Stimulated activated naive CD8-positive, alpha-beta T cell treated with anti-CD3 and anti-CD28 coated beads, Interleukin-15, Interleukin-2, amounts not matched to agents 100 U/mL and 50 U/mL, for 24 hours (primary cell): ENCODE measurements around the gene GATB.

Experiments
- ATAC-seq: fragments of 150-1000 bp; cut with Tn5 transposase; one replicate; pipeline ENCODE4 v1.10.0; 2021
- DNase-seq: peaks from one replicate; pipeline ENCODE4 v3.0.0; 2021

GATB gene

DNA sequence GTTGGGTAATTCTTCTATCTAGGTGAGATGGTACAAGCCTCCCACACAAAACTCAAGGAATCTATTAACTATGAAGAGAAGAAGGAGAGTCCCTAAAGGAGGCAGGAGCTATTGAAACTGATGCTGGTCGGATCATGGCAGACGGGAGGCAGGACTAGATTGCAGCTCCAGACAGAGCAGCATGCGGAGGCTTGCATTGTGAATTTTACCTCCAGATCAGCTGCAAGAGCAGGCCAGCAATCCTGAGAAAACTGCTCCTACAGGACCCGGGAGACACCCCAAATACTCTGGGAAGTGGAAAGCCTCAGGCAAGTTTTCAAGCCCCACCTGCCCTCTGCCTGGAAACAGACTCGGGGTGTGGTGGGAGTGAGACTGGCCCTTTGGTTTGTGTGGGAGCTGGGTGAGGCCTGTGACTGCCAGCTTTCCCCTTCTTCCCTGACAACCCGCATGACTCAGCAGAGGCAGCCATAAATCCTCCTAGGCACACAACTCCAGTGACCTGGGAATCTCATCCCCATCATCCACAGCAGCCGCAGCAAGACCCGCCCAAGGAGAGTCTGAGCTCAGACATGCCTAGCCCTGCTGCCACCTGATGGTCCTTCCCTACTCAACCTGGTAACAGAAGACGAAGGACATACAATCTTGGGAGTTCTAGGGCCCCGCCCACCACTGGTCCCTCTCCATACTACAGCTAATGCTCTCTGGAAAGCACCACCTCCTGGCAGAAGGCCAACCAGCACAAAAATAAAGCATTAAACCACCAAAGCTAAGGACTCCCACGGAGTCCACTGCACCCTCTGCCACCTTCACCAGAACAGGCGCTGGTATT is 30.9 kb downstream of the GATB start:
- DNase-seq (no peak), ATAC-seq (no peak)

DNA sequence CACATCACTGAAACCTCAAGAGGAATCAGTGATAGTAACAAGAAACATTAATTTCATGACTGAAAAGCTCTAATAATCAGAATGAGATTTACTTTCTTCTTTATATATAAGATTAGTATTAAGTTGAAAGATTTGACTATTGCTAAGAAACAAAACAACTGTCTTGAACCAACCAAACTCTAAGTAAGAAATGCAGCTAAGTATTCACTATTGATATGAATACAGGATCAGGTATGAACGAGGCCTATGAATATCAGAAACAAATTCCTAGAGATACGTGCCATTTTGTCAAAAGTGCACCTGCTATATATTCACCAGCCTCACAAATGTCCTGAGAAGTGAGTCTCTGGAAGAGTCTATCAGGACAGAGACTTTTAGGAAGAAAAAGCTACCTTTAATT is 32.1 kb downstream of the GATB start:
- DNase-seq (no peak), ATAC-seq (no peak)

DNA sequence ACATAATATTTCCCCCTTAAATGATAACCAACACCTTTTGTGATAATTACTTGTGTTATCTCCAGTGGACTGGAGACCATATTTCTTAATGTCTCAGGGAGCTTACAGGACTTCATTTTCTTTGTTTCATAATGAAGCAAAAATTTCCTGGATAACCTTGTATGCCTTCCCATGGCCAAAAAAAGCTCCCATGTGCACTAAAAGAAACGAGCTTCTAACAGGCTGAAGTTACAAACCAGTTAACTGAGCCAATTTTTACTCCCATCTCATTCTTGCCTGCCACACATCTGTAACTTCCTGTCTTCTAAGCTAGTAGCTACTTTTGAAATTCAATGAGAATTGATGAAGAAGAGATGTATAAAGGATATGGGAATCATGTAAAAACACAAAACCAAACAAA is 32.8 kb downstream of the GATB start:
- no peak for DNase-seq
- ATAC-seq = no peak

DNA sequence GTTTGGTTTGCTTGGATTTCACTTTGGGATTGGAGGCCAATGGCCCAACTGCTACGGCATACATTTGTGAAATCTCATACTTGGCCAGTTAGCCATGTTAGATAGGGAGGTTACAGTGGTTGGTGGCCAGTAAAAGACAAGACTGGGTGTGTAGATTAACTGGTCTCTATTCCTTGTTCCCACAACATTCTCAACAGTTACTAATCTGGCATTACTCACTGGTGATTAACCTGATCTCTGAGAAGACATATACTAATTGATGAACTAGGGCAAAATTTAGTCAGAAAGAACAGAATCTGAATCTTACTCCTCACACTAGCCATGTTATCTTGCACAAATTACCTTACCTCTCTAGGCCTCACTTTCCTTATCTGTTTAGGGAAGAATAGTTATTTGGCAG is 33.4 kb downstream of the GATB start:
- no peak for ATAC-seq
- no peak for DNase-seq

DNA sequence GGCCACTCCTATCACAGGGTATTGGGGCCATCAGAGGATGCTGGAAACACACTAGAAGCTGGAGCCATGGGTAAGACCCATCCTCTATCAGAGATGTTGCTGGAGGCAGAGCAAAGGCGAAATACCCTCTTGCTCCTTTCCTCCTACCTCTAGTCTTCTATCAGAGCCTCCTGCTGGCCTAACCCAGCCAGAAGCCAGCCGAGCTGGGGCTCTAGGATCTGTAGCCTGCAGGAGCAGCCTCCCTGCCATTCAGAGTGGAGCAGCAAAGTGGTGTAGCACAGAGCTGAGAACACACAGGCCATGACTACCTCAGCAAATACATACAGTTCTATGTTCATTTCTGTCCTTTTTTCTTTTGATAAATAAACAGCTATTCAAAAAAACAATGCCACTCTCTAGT is 35.7 kb downstream of the GATB start:
- DNase-seq (no peak), ATAC-seq (no peak)

DNA sequence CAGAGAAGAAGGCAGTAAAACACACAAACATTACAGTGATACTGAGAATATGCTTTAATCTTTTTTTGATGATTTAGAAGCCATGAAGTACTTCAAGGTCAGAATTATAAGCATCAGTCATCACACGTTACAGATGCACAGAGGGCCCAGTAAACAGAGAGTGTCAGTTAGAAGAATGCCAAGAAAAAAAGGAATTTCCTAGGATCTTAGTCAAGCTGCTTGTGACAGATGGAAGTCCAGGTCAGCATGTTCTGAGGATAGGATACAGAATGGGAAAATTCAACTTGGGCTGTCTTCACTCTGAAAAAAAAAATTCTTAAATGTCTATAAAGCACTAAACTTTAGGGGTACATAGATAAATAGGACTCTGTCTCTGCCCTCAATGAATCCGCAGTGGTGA is 38.9 kb downstream of the GATB start:
- DNase-seq = no peak
- no peak for ATAC-seq

DNA sequence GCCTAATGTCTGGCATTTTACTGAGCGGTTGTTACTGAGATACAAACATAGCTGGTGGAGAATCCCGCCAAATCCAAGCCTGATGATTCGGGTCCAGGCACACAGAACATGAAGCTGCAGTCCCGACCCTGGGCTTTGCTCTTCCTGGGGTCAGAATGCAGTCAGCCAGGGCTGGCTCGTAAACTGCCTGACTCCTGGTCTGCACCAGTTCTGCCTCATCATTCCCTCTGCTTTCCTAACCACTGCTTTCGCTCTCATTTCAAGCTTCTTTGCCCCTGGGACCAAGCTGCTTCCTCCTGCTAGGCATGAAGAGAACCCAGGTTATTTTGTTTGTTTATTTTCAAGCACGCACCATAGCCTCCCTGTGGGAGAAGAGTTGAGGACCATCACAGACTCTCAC is 39.3 kb downstream of the GATB start:
- no peak for DNase-seq

DNA sequence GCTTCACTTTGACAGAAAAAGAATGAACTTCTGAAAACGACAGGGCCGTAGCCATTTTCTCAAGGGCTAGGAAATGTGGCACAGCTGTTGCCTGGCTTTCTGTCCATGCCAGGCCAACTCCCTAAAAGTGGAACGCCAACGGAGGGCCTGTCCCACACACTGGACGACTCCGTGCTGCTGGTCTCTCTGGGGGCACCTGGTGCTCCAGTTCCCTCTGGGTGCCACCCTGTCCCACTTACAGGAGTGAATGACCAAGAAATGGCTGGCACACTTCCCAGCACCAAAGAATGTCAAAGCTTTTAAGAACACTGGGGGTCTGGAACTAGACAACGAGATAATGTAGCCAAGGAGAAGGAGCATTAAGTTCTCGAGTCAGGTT is 40.9 kb downstream of the GATB start:
- ATAC-seq = no peak
- DNase-seq = no peak

More for the DNA sequence above, 39.3 kb downstream of the GATB start:
- ATAC-seq = no peak

DNA sequence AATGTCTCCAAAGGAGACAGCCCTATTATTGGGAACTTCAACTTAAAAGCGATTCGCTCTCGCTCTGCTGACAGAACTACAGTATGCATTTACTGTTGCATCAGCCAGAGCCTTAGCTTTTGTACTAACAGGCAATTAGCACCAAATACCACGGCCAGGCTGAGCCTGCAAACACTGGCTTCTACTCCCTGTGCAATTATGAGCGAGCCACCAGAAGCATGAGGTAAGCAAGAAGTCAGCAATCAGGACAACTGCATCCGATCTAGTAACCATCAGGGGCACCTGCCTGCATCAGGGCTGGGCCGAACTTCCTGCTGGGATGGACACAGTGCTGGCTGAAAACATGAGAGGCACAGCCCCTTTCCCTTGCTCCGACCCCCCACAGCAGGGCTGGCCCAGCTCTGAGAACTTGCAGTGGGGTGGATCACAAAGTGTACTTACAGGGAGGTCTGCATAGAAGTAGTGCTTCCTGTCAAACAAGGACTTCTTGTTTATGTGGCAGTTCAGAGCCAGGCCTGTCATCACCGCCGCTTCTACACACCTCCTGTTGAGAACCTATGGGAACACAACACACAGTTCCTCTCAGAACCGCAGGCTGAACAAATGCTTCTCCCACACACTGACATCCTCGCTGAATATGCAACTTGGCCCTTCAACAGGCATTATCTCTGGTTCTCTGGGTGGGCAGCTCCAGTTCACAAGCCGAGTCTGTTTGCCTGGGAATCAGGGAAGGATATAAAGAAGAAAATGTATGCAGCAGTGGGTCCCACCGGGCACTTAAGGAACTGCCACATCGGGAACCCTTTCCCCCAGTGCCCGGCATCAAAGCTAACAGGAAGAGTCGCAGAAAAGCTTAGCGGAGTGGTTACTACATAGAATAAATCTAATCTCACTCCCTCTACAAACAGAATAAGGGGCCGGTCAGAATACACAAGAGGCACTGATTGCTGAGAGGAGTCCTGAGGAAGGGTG is 41.5 kb downstream of the GATB start:
- DNase-seq = no peak
- no peak for ATAC-seq

DNA sequence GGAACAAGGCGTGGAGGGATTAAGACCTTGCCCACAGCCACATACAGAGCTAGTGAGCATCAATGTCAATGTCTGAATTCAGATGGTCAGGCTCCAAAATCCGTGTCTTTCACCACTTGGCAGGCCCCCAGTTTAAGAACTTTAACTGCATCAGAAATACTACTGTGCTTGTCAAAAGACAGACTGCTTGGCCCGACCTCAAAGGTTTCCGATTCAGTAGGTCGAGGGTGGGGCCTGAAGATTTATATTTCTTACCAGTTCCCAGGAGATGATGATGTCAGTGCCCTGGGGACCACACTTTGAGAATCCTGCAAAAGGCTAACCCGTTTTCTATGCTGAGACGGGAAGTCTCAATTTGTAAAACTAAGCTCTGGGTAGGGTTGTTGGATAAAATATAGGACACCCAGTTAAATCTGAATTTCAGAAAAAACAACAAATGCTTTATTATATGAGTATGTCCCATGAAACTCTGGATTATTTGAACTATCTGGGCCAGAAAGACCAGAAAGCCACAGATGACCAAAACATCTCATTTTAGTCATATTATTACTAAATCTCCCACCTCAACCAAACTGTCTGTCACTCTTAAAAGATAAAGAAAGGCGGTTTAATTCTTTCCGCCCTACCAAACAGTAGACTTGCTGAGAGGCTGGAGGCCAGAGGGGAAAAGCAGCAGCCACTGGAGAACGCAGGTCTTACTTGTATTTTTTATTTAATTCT is 42.7 kb downstream of the GATB start:
- DNase-seq (no peak), ATAC-seq (no peak)

DNA sequence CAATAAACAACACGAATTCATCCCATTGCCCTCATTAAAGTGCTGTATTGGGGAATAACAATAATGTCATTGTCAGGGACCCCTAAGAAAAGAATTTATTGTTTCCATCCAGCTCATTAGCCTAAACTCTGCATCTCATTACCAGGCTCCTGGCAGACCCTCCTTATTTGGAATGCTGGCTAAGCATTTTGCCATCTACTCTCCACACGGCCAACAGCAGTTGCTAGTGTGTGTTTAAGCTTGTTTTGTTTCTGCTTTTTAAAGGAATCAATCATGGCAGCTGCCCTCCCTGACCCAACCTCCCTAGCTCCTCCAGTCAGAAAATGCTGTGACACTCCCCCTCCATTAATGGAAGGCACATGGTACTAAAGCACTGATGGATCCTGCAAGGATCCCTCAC is 43.5 kb downstream of the GATB start:
- no peak for ATAC-seq
- DNase-seq = no peak

DNA sequence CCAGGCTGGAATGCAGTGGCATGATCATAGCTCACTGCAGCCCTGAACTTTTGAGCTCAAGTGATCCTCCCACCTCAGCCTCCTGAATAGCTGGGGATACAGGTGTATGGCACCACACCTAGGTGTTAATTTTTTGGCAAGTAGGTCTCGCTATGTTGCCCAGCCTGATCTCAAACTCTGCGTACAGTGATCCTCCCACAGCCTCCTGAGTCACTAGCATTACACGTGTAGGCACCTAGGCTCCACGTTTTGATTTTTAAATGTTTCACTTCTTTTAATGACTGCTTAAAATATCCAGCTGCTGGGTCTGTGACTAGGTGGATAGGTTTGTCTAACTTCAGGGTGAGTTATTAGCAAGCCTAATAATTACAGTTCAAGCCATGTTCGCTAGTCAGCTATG is 44.5 kb downstream of the GATB start:
- DNase-seq (no peak), ATAC-seq (no peak)

DNA sequence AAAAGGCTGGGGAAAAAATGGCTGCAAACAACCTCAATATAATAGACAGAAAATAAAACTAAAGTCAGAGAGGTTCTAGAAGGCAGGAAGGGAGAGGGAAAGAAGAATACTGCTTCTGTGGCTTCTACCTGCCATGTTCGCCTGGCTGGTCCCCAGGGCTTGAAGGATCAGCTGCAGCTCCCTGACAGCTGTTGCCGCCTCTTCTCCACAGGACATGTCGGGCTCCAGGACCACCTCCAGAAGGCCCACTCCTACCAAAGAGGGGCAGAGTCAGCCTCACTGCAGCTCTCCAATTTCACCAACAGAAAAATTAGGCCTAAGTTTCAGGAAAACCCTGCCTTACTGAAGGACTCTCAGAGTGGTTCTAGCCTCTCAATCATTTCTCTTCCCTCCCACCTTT is 44.9 kb downstream of the GATB start:
- no peak for DNase-seq
- no peak for ATAC-seq

DNA sequence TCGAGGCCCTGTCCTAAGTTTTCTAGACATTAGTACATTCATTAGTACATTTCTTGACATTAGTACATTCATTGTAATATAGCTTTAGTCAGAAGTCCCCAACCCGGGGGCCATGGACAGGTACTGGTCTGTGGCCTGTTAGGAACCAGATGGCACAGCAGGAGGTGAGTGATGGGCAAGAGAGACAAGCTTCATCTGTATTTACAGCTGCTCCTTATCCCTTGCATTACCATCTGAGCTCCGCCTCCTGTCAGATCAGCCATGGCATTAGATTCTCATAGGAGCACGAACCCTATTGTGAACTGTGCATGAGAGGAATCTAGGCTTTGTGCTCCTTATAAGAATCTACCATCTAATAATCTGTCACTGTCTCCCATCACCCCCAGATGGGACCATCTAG is 48.0 kb downstream of the GATB start:
- no peak for DNase-seq
- ATAC-seq = no peak

DNA sequence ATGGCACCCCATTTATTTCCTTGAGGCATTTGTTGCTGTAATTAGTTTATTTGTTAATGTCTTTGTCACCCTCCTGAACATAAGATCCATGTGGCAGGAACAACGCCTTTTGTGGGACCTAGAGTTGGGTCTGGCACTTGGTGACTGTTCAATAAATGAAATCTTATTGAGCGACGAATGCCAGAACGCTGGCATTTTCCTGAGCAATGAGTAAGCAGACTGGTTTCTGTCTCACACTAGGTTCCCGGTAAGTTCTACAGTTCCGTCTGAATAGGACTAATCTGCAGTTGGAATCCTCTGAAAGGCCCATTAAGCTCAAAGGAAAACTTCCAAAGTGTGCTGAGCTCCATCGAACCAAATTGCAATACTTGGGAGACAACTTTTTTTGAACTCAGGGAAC is 49.2 kb downstream of the GATB start:
- ATAC-seq = no peak

DNA sequence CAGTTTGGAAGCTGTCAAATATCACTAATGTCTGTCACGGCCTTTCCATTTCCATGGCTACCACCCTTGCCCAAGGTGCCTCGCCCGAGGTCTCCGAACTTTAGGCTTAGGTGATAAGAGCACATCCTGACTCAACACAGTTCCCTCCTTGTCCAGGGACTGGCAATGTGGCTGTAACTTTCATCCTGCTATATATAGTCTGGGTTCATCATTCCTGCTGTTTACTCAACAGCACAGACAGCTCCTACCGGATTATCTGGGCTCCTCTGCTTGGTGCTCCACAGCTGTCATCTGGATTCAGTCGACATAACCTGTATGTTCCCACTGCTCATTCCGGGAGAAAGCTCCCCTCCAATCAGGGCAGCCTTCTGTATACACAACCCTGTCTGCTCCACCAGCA is 51.2 kb downstream of the GATB start:
- DNase-seq (no peak), ATAC-seq (no peak)

More for the DNA sequence above, 49.2 kb downstream of the GATB start:
- no peak for DNase-seq

DNA sequence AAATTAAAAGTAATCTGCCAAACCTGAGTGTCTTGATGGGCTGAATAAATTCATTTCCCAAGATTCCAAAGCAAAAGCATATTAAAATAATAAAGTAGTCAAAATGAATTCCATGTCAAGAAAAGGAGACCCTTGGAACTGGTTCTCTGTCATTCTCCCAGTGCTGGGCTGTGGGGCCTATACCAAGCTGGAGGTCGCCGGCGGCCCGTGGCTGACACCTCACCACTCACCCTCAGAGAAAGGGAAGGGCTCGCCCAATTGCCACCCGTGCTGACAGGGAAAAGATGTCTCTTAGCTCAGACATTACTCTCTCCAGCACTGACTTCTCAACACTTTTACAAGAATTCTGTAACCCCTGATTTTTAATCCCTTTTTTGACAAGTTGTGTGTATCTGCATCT is 51.7 kb downstream of the GATB start:
- ATAC-seq = no peak
- DNase-seq = no peak

DNA sequence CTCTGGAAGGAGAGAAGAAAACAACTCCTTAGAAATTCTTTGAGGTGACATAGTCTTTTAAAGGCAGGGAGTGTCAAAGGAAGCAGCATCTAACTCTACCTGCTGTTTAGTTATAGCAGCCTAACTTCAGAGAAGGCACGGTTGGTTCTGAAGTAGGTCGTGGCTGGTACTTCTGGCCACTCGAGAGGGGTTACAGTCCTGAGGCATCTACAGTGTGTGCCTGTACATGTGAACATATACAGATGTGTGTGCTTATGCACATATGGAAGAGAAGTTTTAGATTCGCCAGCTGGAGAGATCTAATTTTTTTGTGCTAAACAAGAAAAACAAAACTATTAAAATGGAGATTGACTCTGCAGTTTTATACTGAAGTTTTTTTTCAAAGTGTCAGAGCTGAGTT is 52.7 kb downstream of the GATB start:
- no peak for DNase-seq
- ATAC-seq = no peak

DNA sequence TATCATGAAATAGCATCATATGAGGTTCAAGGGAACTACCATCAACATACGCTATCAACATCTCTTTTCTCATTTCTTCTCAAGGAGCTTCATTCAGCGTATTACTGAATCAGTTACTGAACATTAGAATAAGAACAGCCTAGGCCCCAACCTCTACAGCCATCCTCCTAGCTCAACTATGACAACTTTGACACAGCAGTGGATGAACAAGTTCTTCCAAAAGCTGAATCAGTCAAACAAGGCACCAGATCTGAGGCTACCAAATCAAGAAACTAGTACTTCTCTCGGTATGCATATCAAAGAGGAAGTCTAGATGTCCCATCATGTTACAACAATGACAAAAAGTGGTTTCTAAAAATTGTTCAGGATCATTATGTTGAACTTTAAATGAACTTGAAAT is 57.4 kb downstream of the GATB start:
- DNase-seq = no peak
- ATAC-seq = no peak

DNA sequence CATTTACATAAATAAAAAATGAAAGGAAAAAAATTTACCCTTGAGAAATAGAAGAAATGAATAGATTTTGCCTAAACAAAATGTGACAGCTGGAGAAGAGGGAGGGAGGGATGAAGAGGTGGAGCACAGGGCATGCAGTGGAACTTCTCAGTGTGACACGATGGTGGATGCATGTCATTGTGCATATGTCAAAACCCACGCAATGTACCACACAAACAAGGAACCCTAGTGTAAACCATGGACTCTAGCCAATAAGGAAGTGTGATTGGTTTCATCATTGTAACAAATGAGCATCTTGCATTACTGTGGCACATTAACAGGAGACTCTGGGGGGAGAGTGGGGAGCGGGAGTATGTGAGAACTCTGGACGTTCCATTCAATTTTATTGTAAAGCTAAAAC is 58.6 kb downstream of the GATB start:
- ATAC-seq (no peak), DNase-seq (no peak)

DNA sequence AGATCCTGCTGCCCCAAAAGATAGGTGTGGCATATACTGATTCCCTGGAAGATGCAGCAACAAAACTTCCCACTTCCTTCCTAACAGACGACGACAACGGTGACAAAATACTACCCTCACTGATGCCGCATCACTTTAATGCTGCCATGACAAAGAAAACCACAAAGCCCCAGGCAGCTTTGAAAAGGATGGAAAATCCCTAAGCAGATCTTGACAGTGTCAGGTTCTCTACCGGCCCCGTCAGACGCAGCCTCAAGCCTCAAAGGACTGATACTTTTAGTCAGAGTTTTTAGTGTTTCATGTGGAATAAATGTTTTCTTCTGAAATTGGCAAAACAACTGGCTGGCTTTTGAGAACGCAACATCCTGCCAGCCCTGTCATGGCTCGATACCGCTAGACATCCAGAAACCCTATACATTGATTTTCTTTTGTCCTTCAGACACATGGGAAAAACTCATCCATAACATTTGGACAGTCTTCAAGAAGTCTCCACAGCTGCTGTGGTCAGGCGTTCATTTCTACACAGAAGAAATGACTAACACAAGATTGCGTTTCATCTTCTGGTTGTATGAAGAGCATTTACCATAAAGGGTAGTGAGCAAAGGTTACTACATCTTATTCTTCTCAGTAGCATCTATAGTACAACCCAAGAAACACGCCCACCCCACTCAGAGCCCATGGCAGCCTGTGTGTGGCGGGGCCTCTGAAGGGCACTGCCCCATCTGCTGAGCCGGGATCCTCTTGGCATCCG is 60.1 kb downstream of the GATB start:
- DNase-seq = no peak
- ATAC-seq = peak; percentile 57

DNA sequence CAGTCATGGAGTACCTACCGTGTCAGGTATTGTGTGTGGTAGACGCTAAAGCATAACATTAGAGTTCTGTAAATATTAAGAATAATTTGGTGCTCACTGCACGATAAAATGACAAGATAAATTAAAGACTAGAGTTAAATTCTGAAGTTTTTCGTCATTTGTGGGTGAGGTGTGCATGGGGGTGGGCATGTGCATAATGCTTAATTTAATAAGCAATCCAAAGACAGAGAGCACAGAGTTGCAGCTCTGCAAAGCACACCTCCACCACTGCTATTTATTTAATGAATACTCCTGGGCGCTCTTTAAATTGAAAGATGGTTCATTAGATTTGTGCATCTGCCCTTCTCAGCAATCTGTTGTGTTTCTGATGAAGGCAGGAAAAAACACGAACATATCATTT is 62.6 kb downstream of the GATB start:
- ATAC-seq = no peak
- DNase-seq = no peak
